GM23338 (cell line): ENCODE measurements around the gene NUAK2. TPM values are rescaled to one million over a fixed set of nuclear protein-coding genes. Genes with fewer than 3 reads are reported as not detected.

ENCODE experiments used
- ATAC-seq: fragments of 200-7000 bp; cut with Tn5 transposase; 3 replicates; pipeline ENCODE4 v1.9.1; 2020
- DNase-seq: peaks from one replicate; pipeline ENCODE4 v3.0.0-alpha.2; 2015; ENCODE audit warnings: low spot score
- H2AFZ ChIP-seq: fragments of 200-600 bp; sonication (generic); 2 replicates; pipeline ENCODE4 v1.8.0; 2016; ENCODE audit warnings: antibody characterized with exemption, mild to moderate bottlenecking, moderate library complexity
- H3F3A ChIP-seq: fragments of 200-600 bp; sonication (generic); replicated peaks from 2 replicates; pipeline ENCODE4 v1.8.0; 2017; ENCODE audit warnings: antibody characterized with exemption, mixed run types, low read depth
- H3K27ac ChIP-seq: fragments of 200-600 bp; sonication (generic); 2 replicates; pipeline ENCODE4 v1.6.1; 2016; ENCODE audit warnings: low read depth
- H3K27me3 ChIP-seq: fragments of 200-600 bp; sonication (generic); 2 replicates; pipeline ENCODE4 v1.8.0; 2016; ENCODE audit warnings: mild to moderate bottlenecking, mixed run types, moderate library complexity; ENCODE audit not compliant: insufficient read depth
- H3K36me3 ChIP-seq: fragments of 200-600 bp; sonication (generic); 2 replicates; pipeline ENCODE4 v1.8.0; 2016; ENCODE audit warnings: mild to moderate bottlenecking; ENCODE audit not compliant: insufficient read depth
- H3K4me1 ChIP-seq: fragments of 200-600 bp; sonication (generic); 2 replicates; pipeline ENCODE4 v1.8.0; 2016; ENCODE audit warnings: mild to moderate bottlenecking, moderate library complexity; ENCODE audit not compliant: insufficient read depth
- H3K4me2 ChIP-seq: fragments of 200-600 bp; sonication (generic); 2 replicates; pipeline ENCODE4 v1.7.1; 2017; ENCODE audit warnings: mixed run types
- H3K4me3 ChIP-seq: fragments of 200-600 bp; sonication (generic); 2 replicates; pipeline ENCODE4 v1.6.1; 2016; ENCODE audit warnings: mixed run types
- H3K79me2 ChIP-seq: fragments of 200-600 bp; sonication (generic); replicated peaks from 2 replicates; pipeline ENCODE4 v1.8.0; 2017; ENCODE audit warnings: mild to moderate bottlenecking; ENCODE audit not compliant: insufficient read depth
- H3K9me2 ChIP-seq: fragments of 200-600 bp; sonication (generic); 2 replicates; pipeline ENCODE4 v1.8.0; 2017; ENCODE audit not compliant: insufficient read depth
- H4K20me1 ChIP-seq: fragments of 200-600 bp; sonication (generic); replicated peaks from 2 replicates; pipeline ENCODE4 v1.8.0; 2017; ENCODE audit warnings: mild to moderate bottlenecking; ENCODE audit not compliant: insufficient read depth
- H3K27ac Mint-ChIP-seq: 2 replicates; pipeline ENCODE4 v1.8.0; 2020; ENCODE audit warnings: inconsistent platforms, mild to moderate bottlenecking, moderate library complexity, mixed read lengths
- H3K27me3 Mint-ChIP-seq: 3 replicates; pipeline ENCODE4 v1.8.0; 2022; ENCODE audit warnings: low read depth, mild to moderate bottlenecking, moderate library complexity, mixed read lengths, inconsistent platforms; ENCODE audit not compliant: insufficient read depth, poor library complexity
- H3K36me3 Mint-ChIP-seq: 3 replicates; pipeline ENCODE4 v1.8.0; 2021; ENCODE audit warnings: low read depth, mild to moderate bottlenecking, inconsistent platforms, moderate library complexity, mixed read lengths
- H3K4me1 Mint-ChIP-seq: 3 replicates; pipeline ENCODE4 v1.8.0; 2020; ENCODE audit warnings: mild to moderate bottlenecking, inconsistent platforms, mixed read lengths
- H3K4me3 Mint-ChIP-seq: 3 replicates; pipeline ENCODE4 v1.8.0; 2021; ENCODE audit warnings: moderate library complexity, mild to moderate bottlenecking, inconsistent platforms, mixed read lengths
- H3K9me3 Mint-ChIP-seq: 3 replicates; pipeline ENCODE4 v1.8.0; 2020; ENCODE audit warnings: moderate library complexity, mild to moderate bottlenecking, inconsistent platforms, mixed read lengths
- EZH2 ChIP-seq: fragments of 200-600 bp; sonication (generic); IDR thresholded peaks from one replicate; pipeline ENCODE4 v1.8.0; 2017; ENCODE audit warnings: antibody characterized with exemption, mild to moderate bottlenecking, low read depth; ENCODE audit not compliant: unreplicated experiment
- JUNB ChIP-seq: IDR thresholded peaks from one replicate; pipeline ENCODE4 v1.6.1; 2016; ENCODE audit warnings: antibody characterized with exemption; ENCODE audit not compliant: unreplicated experiment
- STAT1 ChIP-seq: IDR thresholded peaks from one replicate; pipeline ENCODE4 v1.6.1; 2016; ENCODE audit warnings: antibody characterized with exemption; ENCODE audit not compliant: unreplicated experiment
- ZNF114 ChIP-seq: fragments of 250-450 bp; sonication (Bioruptor Pico); IDR thresholded peaks from 2 replicates; pipeline ENCODE4 v1.5.0; 2020; ENCODE audit warnings: mild to moderate bottlenecking, moderate library complexity
- ZNF331 ChIP-seq: fragments of 250-450 bp; sonication (Bioruptor Pico); IDR thresholded peaks from 2 replicates; pipeline ENCODE4 v1.5.0; 2020; ENCODE audit warnings: low read depth, mild to moderate bottlenecking, moderate library complexity
- polyA plus RNA-seq: library from polyadenylated mRNA; unstranded; fragments of >200 nt; fragmentation: Nextera tagmentation; extraction: Ambion mirVana; gene quantifications from 2 replicates; pipeline ENCODE4 v1.2.1, GENCODE V29; 2016
- total RNA-seq: library from RNA; depleted of rRNA; stranded (reverse); fragments of >200 nt; shearing (Covaris generic); gene quantifications from 2 replicates; pipeline ENCODE4 v1.2.3, GENCODE V29; 2014
- TF ChIP-seq, protein P1 (sequence below), 2 experiments: fragments of 200-600 bp in 1 of 2; sonication (generic) in 1 of 2; conservative IDR thresholded peaks; 2 replicates each; pipeline versions ENCODE4 v1.5.1 to v1.6.1; 2016 to 2017; ENCODE audit warnings: antibody characterized with exemption in 2 of 2, low read depth in 2 of 2, mild to moderate bottlenecking in 2 of 2, moderate library complexity in 1 of 2
- TF ChIP-seq, protein P2 (sequence below): fragments of 250-450 bp; sonication (Bioruptor Pico); IDR thresholded peaks from 2 replicates; pipeline ENCODE4 v1.5.0; 2020; ENCODE audit warnings: mild to moderate bottlenecking, moderate library complexity
- TF ChIP-seq, protein P3 (sequence below): IDR thresholded peaks from 2 replicates; pipeline ENCODE4 v1.6.1; 2016; ENCODE audit warnings: antibody characterized with exemption

NUAK2 gene
- total and polyA plus RNA-seq, 2 experiments from 2014 or later = 7.8 to 15.3 TPM

DNA sequence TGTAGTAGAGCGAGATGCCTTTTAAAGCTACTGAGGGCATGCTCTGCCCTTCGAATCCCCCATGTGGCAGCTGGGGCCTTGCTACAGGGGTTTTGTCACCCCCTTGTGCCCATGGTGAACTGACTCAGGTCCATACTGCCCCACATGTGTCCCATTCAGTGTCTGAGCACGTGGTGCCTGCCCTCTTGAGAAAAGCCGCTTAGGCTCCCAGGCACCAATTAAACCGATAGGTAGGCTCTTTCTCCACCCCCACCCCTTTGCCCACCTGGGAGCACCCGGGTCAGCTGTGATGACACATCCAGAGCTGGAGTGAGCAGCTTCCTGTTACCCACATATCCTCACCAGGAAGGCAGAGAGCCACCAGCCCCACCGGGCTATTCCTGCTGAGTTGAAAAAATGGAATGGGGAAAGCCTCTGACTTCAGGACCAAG is 63.3 kb downstream of the NUAK2 start:
- Histone ChIP-seq H3K4me3 (no peak overlapping the region), H3K79me2 (no peaks in the 10 kb centered on the region), H3K4me1 (peaks cover 16% of the 10 kb centered on the region), H3K4me2 (no peak overlapping the region), H2AFZ (no peak overlapping the region), H4K20me1 (no peaks in the 10 kb centered on the region), H3K27me3 (no peaks in the 10 kb centered on the region), H3K27ac (no peak overlapping the region), H3F3A (no peaks in the 10 kb centered on the region), H3K36me3 (no peaks in the 10 kb centered on the region), H3K9me2 (no peaks in the 10 kb centered on the region)
- TF ChIP-seq, protein P1, sequence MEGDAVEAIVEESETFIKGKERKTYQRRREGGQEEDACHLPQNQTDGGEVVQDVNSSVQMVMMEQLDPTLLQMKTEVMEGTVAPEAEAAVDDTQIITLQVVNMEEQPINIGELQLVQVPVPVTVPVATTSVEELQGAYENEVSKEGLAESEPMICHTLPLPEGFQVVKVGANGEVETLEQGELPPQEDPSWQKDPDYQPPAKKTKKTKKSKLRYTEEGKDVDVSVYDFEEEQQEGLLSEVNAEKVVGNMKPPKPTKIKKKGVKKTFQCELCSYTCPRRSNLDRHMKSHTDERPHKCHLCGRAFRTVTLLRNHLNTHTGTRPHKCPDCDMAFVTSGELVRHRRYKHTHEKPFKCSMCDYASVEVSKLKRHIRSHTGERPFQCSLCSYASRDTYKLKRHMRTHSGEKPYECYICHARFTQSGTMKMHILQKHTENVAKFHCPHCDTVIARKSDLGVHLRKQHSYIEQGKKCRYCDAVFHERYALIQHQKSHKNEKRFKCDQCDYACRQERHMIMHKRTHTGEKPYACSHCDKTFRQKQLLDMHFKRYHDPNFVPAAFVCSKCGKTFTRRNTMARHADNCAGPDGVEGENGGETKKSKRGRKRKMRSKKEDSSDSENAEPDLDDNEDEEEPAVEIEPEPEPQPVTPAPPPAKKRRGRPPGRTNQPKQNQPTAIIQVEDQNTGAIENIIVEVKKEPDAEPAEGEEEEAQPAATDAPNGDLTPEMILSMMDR (conservative IDR thresholded peaks at IDR 0.05; ENCODE audit: low read depth in 2 of 2) = peak in 1 of 2 experiments; percentile 33; a peak in 1 of 4 replicates
- TF ChIP-seq ZNF331 (CRISPR knock-in tag) = no peak
- Mint-ChIP-seq H3K4me3 (no peak overlapping the region), H3K27me3 (peaks cover 8% of the 10 kb centered on the region), H3K9me3 (no peaks in the 10 kb centered on the region), H3K4me1 (peaks cover 36% of the 10 kb centered on the region), H3K36me3 (no peaks in the 10 kb centered on the region), H3K27ac (no peak overlapping the region; the same call in 1 of the 2 replicates)
- no peak for ATAC-seq
- no peak for DNase-seq

DNA sequence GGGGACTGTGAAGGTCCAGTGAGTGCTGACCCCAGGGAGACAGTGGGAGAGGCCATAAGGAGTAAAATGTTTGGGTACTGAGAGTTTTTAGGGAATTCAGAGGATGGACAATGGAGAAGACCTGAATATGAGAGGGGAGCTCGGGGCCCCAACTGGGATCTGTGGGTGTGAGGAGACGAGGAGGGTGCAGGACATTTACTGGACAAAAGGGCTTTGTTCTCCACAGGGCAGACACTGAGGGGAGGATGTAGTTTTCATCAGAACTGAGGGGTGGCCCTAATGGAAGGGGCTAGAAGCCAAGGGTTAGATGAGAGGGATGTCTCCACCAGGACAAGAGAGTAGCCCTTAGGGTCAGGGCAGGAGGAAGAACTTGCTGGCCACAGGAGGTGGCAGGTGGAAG is 63.8 kb downstream of the NUAK2 start:
- no peaks in the 10 kb centered on the region for H3K79me2 ChIP-seq
- H2AFZ ChIP-seq = no peak overlapping the region
- Mint-ChIP-seq H3K9me3 (no peaks in the 10 kb centered on the region), H3K4me1 (peaks cover 32% of the 10 kb centered on the region), H3K27ac (peak overlapping the region; percentile 59), H3K4me3 (no peak overlapping the region), H3K36me3 (no peaks in the 10 kb centered on the region), H3K27me3 (peaks cover 8% of the 10 kb centered on the region)
- H3K9me2 ChIP-seq = no peaks in the 10 kb centered on the region
- DNase-seq (no peak), ATAC-seq (no peak)
- no peak overlapping the region for H3K4me3 ChIP-seq
- H3K4me2 ChIP-seq = no peak overlapping the region
- H3K27me3 ChIP-seq = no peaks in the 10 kb centered on the region
- no peaks in the 10 kb centered on the region for H3F3A ChIP-seq
- no peaks in the 10 kb centered on the region for H4K20me1 ChIP-seq
- H3K27ac ChIP-seq = no peak overlapping the region
- no peaks in the 10 kb centered on the region for H3K36me3 ChIP-seq
- H3K4me1 ChIP-seq = peaks cover 13% of the 10 kb centered on the region
- TF ChIP-seq ZNF114 (CRISPR knock-in tag) (no peak), STAT1 (no peak), EZH2 (no peak), JUNB (no peak)
- TF ChIP-seq, protein P2, sequence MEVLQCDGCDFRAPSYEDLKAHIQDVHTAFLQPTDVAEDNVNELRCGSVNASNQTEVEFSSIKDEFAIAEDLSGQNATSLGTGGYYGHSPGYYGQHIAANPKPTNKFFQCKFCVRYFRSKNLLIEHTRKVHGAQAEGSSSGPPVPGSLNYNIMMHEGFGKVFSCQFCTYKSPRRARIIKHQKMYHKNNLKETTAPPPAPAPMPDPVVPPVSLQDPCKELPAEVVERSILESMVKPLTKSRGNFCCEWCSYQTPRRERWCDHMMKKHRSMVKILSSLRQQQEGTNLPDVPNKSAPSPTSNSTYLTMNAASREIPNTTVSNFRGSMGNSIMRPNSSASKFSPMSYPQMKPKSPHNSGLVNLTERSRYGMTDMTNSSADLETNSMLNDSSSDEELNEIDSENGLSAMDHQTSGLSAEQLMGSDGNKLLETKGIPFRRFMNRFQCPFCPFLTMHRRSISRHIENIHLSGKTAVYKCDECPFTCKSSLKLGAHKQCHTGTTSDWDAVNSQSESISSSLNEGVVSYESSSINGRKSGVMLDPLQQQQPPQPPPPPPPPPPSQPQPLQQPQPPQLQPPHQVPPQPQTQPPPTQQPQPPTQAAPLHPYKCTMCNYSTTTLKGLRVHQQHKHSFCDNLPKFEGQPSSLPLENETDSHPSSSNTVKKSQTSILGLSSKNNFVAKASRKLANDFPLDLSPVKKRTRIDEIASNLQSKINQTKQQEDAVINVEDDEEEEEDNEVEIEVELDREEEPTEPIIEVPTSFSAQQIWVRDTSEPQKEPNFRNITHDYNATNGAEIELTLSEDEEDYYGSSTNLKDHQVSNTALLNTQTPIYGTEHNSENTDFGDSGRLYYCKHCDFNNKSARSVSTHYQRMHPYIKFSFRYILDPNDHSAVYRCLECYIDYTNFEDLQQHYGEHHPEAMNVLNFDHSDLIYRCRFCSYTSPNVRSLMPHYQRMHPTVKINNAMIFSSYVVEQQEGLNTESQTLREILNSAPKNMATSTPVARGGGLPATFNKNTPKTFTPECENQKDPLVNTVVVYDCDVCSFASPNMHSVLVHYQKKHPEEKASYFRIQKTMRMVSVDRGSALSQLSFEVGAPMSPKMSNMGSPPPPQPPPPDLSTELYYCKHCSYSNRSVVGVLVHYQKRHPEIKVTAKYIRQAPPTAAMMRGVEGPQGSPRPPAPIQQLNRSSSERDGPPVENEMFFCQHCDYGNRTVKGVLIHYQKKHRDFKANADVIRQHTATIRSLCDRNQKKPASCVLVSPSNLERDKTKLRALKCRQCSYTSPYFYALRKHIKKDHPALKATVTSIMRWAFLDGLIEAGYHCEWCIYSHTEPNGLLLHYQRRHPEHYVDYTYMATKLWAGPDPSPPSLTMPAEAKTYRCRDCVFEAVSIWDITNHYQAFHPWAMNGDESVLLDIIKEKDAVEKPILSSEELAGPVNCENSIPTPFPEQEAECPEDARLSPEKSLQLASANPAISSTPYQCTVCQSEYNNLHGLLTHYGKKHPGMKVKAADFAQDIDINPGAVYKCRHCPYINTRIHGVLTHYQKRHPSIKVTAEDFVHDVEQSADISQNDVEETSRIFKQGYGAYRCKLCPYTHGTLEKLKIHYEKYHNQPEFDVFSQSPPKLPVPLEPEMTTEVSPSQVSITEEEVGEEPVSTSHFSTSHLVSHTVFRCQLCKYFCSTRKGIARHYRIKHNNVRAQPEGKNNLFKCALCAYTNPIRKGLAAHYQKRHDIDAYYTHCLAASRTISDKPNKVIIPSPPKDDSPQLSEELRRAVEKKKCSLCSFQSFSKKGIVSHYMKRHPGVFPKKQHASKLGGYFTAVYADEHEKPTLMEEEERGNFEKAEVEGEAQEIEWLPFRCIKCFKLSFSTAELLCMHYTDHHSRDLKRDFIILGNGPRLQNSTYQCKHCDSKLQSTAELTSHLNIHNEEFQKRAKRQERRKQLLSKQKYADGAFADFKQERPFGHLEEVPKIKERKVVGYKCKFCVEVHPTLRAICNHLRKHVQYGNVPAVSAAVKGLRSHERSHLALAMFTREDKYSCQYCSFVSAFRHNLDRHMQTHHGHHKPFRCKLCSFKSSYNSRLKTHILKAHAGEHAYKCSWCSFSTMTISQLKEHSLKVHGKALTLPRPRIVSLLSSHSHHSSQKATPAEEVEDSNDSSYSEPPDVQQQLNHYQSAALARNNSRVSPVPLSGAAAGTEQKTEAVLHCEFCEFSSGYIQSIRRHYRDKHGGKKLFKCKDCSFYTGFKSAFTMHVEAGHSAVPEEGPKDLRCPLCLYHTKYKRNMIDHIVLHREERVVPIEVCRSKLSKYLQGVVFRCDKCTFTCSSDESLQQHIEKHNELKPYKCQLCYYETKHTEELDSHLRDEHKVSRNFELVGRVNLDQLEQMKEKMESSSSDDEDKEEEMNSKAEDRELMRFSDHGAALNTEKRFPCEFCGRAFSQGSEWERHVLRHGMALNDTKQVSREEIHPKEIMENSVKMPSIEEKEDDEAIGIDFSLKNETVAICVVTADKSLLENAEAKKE (CRISPR knock-in tag) = no peak
- TF ChIP-seq, protein P3, sequence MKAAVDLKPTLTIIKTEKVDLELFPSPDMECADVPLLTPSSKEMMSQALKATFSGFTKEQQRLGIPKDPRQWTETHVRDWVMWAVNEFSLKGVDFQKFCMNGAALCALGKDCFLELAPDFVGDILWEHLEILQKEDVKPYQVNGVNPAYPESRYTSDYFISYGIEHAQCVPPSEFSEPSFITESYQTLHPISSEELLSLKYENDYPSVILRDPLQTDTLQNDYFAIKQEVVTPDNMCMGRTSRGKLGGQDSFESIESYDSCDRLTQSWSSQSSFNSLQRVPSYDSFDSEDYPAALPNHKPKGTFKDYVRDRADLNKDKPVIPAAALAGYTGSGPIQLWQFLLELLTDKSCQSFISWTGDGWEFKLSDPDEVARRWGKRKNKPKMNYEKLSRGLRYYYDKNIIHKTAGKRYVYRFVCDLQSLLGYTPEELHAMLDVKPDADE = no peak
- TF ChIP-seq, protein P1 (conservative IDR thresholded peaks at IDR 0.05; ENCODE audit: low read depth in 2 of 2) = no peak
